COLO668 (cell line): Measurements from ENCODE around the gene G2E3.
"Not testable (repeated sequence)": the region's sequence is repeated elsewhere in the genome, so short reads cannot be mapped to it uniquely, and the experiment has no call there.

Experiments
- DNase-seq: peaks from one replicate; lab custom pipeline; 2025; ENCODE audit not compliant: unreplicated experiment; lab: John Stamatoyannopoulos, UW

Gene G2E3

GRCh38 chr14:30558675-30559555 lies at the start of gene G2E3:
G2E3 (plus strand) TSS chr14:30559158; CDS start chr14:30581080, 21,922 bp downstream.
- peak; percentile 95 for DNase-seq

- no peak for DNase-seq
Observed at GRCh38 chr14:30517737-30518136, 41.2 kb upstream of the G2E3 start.

- no peak for DNase-seq
Observed at GRCh38 chr14:30518867-30519560, 39.9 kb upstream of the G2E3 start.

GRCh38 chr14:30519961-30520360 lies 39.0 kb upstream of the G2E3 start:
- DNase-seq, result no peak

- no peak for DNase-seq
Observed at GRCh38 chr14:30520536-30520935, 38.4 kb upstream of the G2E3 start.

- no peak for DNase-seq
Observed at GRCh38 chr14:30521899-30522736, 36.8 kb upstream of the G2E3 start.

GRCh38 chr14:30525833-30526232 lies 33.1 kb upstream of the G2E3 start:
- DNase-seq, result no peak

- DNase-seq, result no peak
Observed at GRCh38 chr14:30527196-30527595, 31.8 kb upstream of the G2E3 start.

- no peak for DNase-seq
Observed at GRCh38 chr14:30528119-30528518, 30.8 kb upstream of the G2E3 start.

GRCh38 chr14:30528778-30529642 lies 29.9 kb upstream of the G2E3 start:
- no peak for DNase-seq

- DNase-seq, result no peak
Observed at GRCh38 chr14:30532264-30532663, 26.7 kb upstream of the G2E3 start.

GRCh38 chr14:30533126-30533525 lies 25.8 kb upstream of the G2E3 start:
- no peak for DNase-seq

- no peak for DNase-seq
Observed at GRCh38 chr14:30541318-30541717, 17.6 kb upstream of the G2E3 start.

- not testable (repeated sequence) for DNase-seq
Observed at GRCh38 chr14:30546735-30547134, 12.2 kb upstream of the G2E3 start.

GRCh38 chr14:30547388-30548048 lies 11.4 kb upstream of the G2E3 start:
- no peak for DNase-seq

- DNase-seq, result no peak
Observed at GRCh38 chr14:30550335-30550734, 8.6 kb upstream of the G2E3 start.

GRCh38 chr14:30551460-30551859 lies 7.5 kb upstream of the G2E3 start:
- DNase-seq, result no peak

- DNase-seq, result no peak
Observed at GRCh38 chr14:30553311-30553989, 5.5 kb upstream of the G2E3 start.

- no peak for DNase-seq
Observed at GRCh38 chr14:30558362-30558674, 640 bp upstream of the G2E3 start.
